ENCODE results near the gene DGKG.

- TF ChIP-seq GATA1 (IDR thresholded peaks at IDR 0.05; ENCODE audit: low read depth, low read length) (no peak), POLR2A (IDR thresholded peaks at IDR 0.05; ENCODE audit: low read length) (no peak)
These were observed 234.6 kb downstream of the DGKG start for GRCh38 chr3:186127463-186127862.
